VCaP (cell line): Measurements from ENCODE around the gene CLEC2D.
"Not testable (repeated sequence)": the region's sequence is repeated elsewhere in the genome, so short reads cannot be mapped to it uniquely, and the experiment has no call there.

Experiments
- H3K27ac ChIP-seq: fragments of 450-650 bp; 2 replicates; pipeline ENCODE4 v1.5.1; 2017
- CTCF ChIP-seq: fragments of 450-650 bp; conservative IDR thresholded peaks from 2 replicates; pipeline ENCODE4 v1.5.1; 2017; ENCODE audit warnings: mild to moderate bottlenecking, moderate library complexity

Gene CLEC2D

GRCh38 chr12:9685915-9686314, 16.4 kb downstream of the CLEC2D start:
- H3K27ac ChIP-seq, result no peak overlapping the region
- no peak for TF ChIP-seq CTCF

GRCh38 chr12:9687228-9687627, 17.7 kb downstream of the CLEC2D start:
- H3K27ac ChIP-seq, result no peak overlapping the region
- TF ChIP-seq CTCF, result no peak

GRCh38 chr12:9692909-9693308, 23.4 kb downstream of the CLEC2D start:
- H3K27ac ChIP-seq, result no peak overlapping the region
- no peak for TF ChIP-seq CTCF

- no peak for TF ChIP-seq CTCF
- no peak overlapping the region for H3K27ac ChIP-seq
Observed at GRCh38 chr12:9694241-9694640, 24.7 kb downstream of the CLEC2D start.

- not testable (repeated sequence) for H3K27ac ChIP-seq
Observed at GRCh38 chr12:9695150-9695549, 25.6 kb downstream of the CLEC2D start.

- not testable (repeated sequence) for H3K27ac ChIP-seq
Observed at GRCh38 chr12:9695661-9696060, 26.1 kb downstream of the CLEC2D start.

GRCh38 chr12:9697619-9698018, 28.1 kb downstream of the CLEC2D start:
- no peak for TF ChIP-seq CTCF
- no peak overlapping the region for H3K27ac ChIP-seq

- no peak overlapping the region for H3K27ac ChIP-seq
- no peak for TF ChIP-seq CTCF
Observed at GRCh38 chr12:9698681-9699080, 29.2 kb downstream of the CLEC2D start.

- H3K27ac ChIP-seq, result no peak overlapping the region
- TF ChIP-seq CTCF, result no peak
Observed at GRCh38 chr12:9699269-9699897, 29.9 kb downstream of the CLEC2D start.
